ENCODE data around the gene TRAF2. TPM values are rescaled to one million over a fixed set of nuclear protein-coding genes. Genes with fewer than 3 reads are reported as not detected.
"Not testable (repeated sequence)": the region's sequence is repeated elsewhere in the genome, so short reads cannot be mapped to it uniquely, and the experiment has no call there.

TRAF2 gene
- total RNA-seq = 10 to 100 TPM; 23.7 to 25.3 TPM
- long read RNA-seq, transcript TRAF2-201 (11 exons, 2,264 nt) = major isoform, 36 of 63 reads
- long read RNA-seq, partial matches to known transcripts = 22 of 63 reads
- long read RNA-seq, other reads (novel, unspliced or antisense) = 5 of 63 reads

- intact Hi-C loops (cut with DNase I, micrococcal nuclease) = no loop called here
- peak; percentile 97 to 98 for DNase-seq
- ATAC-seq = peak; percentile 92
These were observed at the start of gene TRAF2 for GRCh38 chr9:136885950-136886578. Gene TRAF2, plus strand, starts transcription at chr9:136886516. Its CDS starts 12,225 bp downstream, at chr9:136898741.

GRCh38 chr9:136837146-136837855 lies 49.0 kb upstream of the TRAF2 start:
- DNase-seq (no peak), ATAC-seq (no peak)
- intact Hi-C loops (cut with DNase I, micrococcal nuclease) = no loop called here

- DNase-seq, ATAC-seq: not testable (repeated sequence)
These were observed 48.4 kb upstream of the TRAF2 start for GRCh38 chr9:136837856-136838277.

GRCh38 chr9:136838314-136839228 lies 47.7 kb upstream of the TRAF2 start:
- ATAC-seq (no peak), DNase-seq (no peak)
- intact Hi-C loops (cut with DNase I, micrococcal nuclease) = no loop called here

More at GRCh38 chr9:136837856-136838277, 48.4 kb upstream of the TRAF2 start:
- intact Hi-C loops (cut with DNase I, micrococcal nuclease) = not testable (repeated sequence)

GRCh38 chr9:136839229-136840139 lies 46.8 kb upstream of the TRAF2 start:
- ATAC-seq (no peak), DNase-seq (no peak)
- intact Hi-C loops (cut with DNase I, micrococcal nuclease) = no loop called here

GRCh38 chr9:136840140-136840876 lies 46.0 kb upstream of the TRAF2 start:
- DNase-seq (peak in 1 of 2 donors; percentile 60), ATAC-seq (peak; percentile 30)
- intact Hi-C loops (cut with DNase I, micrococcal nuclease) = no loop called here

GRCh38 chr9:136840877-136841645 lies 45.3 kb upstream of the TRAF2 start:
- DNase-seq (peak; percentile 86 to 94), ATAC-seq (peak; percentile 60)
- intact Hi-C loops (cut with DNase I, micrococcal nuclease) = no loop called here

GRCh38 chr9:136841646-136842379 lies 44.5 kb upstream of the TRAF2 start:
- ATAC-seq (peak; percentile 23), DNase-seq (peak; percentile 56 to 78)
- intact Hi-C loops (cut with DNase I, micrococcal nuclease) = not testable (repeated sequence)

GRCh38 chr9:136842380-136842948 lies 43.9 kb upstream of the TRAF2 start, which contains the start of gene AJM1:
Gene AJM1, plus strand, starts transcription at chr9:136842478. Its CDS starts 1,937 bp downstream, at chr9:136844415.
- DNase-seq (peak; percentile 67 to 85), ATAC-seq (peak; percentile 44)
- intact Hi-C loops (cut with DNase I, micrococcal nuclease) = not testable (repeated sequence)

- intact Hi-C loops (cut with DNase I, micrococcal nuclease); DNase-seq; ATAC-seq: not testable (repeated sequence)
These were observed 43.0 kb upstream of the TRAF2 start for GRCh38 chr9:136843159-136843800.

- intact Hi-C loops (cut with DNase I, micrococcal nuclease); ATAC-seq: not testable (repeated sequence)
- peak in 1 of 2 donors; percentile 71 for DNase-seq
These were observed 42.2 kb upstream of the TRAF2 start for GRCh38 chr9:136843801-136844740.

GRCh38 chr9:136844761-136845464 lies 41.4 kb upstream of the TRAF2 start:
- DNase-seq = no peak
- intact Hi-C loops (cut with DNase I, micrococcal nuclease) = no loop called here
- ATAC-seq = no peak
